ENCODE measurements around the gene ZC3H15.
"Not testable (repeated sequence)": the region's sequence is repeated elsewhere in the genome, so short reads cannot be mapped to it uniquely, and the experiment has no call there.

ZC3H15 gene

GRCh38 chr2:186485871-186486650 is at the start of gene ZC3H15:
Gene ZC3H15 (plus strand): TSS chr2:186486260. CDS start chr2:186486383, 123 bp downstream.
- DNase-seq (ENCODE audit: low read depth, low spot score), result peak; percentile 88

GRCh38 chr2:186437719-186438118 is 48.3 kb upstream of the ZC3H15 start:
- DNase-seq (ENCODE audit: low read depth, low spot score), result no peak

GRCh38 chr2:186439673-186440095 is 46.4 kb upstream of the ZC3H15 start:
- DNase-seq (ENCODE audit: low read depth, low spot score), result not testable (repeated sequence)

- no peak for DNase-seq (ENCODE audit: low read depth, low spot score)
Measured at GRCh38 chr2:186440506-186440905, 45.6 kb upstream of the ZC3H15 start.

GRCh38 chr2:186442885-186443284 is 43.2 kb upstream of the ZC3H15 start:
- DNase-seq (ENCODE audit: low read depth, low spot score), result no peak

GRCh38 chr2:186443851-186444250 is 42.2 kb upstream of the ZC3H15 start:
- DNase-seq (ENCODE audit: low read depth, low spot score), result no peak

GRCh38 chr2:186445506-186445905 is 40.6 kb upstream of the ZC3H15 start:
- no peak for DNase-seq (ENCODE audit: low read depth, low spot score)

GRCh38 chr2:186455613-186456012 is 30.4 kb upstream of the ZC3H15 start:
- no peak for DNase-seq (ENCODE audit: low read depth, low spot score)

- DNase-seq (ENCODE audit: low read depth, low spot score), result no peak
Measured at GRCh38 chr2:186456941-186457340, 29.1 kb upstream of the ZC3H15 start.

- no peak for DNase-seq (ENCODE audit: low read depth, low spot score)
Measured at GRCh38 chr2:186457908-186458307, 28.2 kb upstream of the ZC3H15 start.

- DNase-seq (ENCODE audit: low read depth, low spot score), result no peak
Measured at GRCh38 chr2:186459009-186459408, 27.1 kb upstream of the ZC3H15 start.

- no peak for DNase-seq (ENCODE audit: low read depth, low spot score)
Measured at GRCh38 chr2:186460465-186460864, 25.6 kb upstream of the ZC3H15 start.

GRCh38 chr2:186466743-186467142 is 19.3 kb upstream of the ZC3H15 start:
- DNase-seq (ENCODE audit: low read depth, low spot score), result no peak

GRCh38 chr2:186467421-186467820 is 18.6 kb upstream of the ZC3H15 start:
- DNase-seq (ENCODE audit: low read depth, low spot score), result no peak

GRCh38 chr2:186472722-186473493 is 13.2 kb upstream of the ZC3H15 start:
- DNase-seq (ENCODE audit: low read depth, low spot score), result not testable (repeated sequence)

GRCh38 chr2:186474239-186474638 is 11.8 kb upstream of the ZC3H15 start:
- not testable (repeated sequence) for DNase-seq (ENCODE audit: low read depth, low spot score)

GRCh38 chr2:186477790-186478189 is 8.3 kb upstream of the ZC3H15 start:
- no peak for DNase-seq (ENCODE audit: low read depth, low spot score)

GRCh38 chr2:186480991-186481390 is 5.1 kb upstream of the ZC3H15 start:
- no peak for DNase-seq (ENCODE audit: low read depth, low spot score)

GRCh38 chr2:186484062-186484735 is 1.9 kb upstream of the ZC3H15 start:
- DNase-seq (ENCODE audit: low read depth, low spot score), result no peak

- DNase-seq (ENCODE audit: low read depth, low spot score), result no peak
Measured at GRCh38 chr2:186485576-186485870, 537 bp upstream of the ZC3H15 start.

- DNase-seq (ENCODE audit: low read depth, low spot score), result peak; percentile 2
Measured at GRCh38 chr2:186486651-186487647, 889 bp downstream of the ZC3H15 start.
